ENCODE data around the gene PCK1. TPM values are rescaled to one million over a fixed set of nuclear protein-coding genes. Genes with fewer than 3 reads are reported as not detected.

PCK1 gene
- total and polyA plus RNA-seq, 2 of the 8 experiments (the other 6 are each of a cell fraction or from before 2014, with no cell fraction given), result not detected

DNA sequence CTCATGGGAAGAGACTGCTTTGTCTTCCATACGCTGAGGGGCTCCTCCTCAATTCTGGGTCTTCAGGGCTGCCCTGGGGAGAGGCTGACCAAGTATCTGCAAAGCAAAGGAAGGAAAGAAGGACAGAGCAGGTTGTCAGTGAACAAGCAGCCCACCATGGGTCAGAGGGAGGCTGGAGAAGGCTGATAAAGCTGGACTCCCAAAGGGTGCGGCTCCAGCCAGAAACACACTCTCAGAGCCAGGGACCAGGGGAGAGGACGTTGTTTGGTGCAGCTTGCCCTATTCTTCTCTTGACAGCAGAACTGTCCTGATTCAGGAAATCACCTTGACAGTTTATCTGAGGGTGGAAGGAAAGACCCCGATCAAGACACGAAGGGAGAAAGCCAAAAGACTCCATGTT is 25.6 kb upstream of the PCK1 start:
- no peak overlapping the region for H2BK12ac ChIP-seq (ENCODE audit: low read depth, low read length)
- no peaks in the 10 kb centered on the region for H3K79me2 ChIP-seq (ENCODE audit: control insufficient read depth in 1 of 2, insufficient read depth in 2 of 2, low read length in 2 of 2)
- H2AK5ac ChIP-seq (ENCODE audit: low read depth, low read length), result no peak overlapping the region
- DNase-seq (ENCODE audit: low read depth in 1 of 2, low spot score in 2 of 2), result no peak
- H4K91ac ChIP-seq (replicated peaks; ENCODE audit: insufficient read length, low read length), result no peak overlapping the region
- H3K4me3 ChIP-seq (ENCODE audit: extremely low read depth in 1 of 4, insufficient read depth in 2 of 4, low read depth in 3 of 4, low read length in 4 of 4), result no peak overlapping the region
- H3K4ac ChIP-seq (replicated peaks; ENCODE audit: insufficient read length, low read depth, low read length), result no peak overlapping the region
- no peak for FAIRE-seq
- TF ChIP-seq YY1 (IDR thresholded peaks at IDR 0.05; ENCODE audit: low read depth, low read length) (no peak), KDM1A (IDR thresholded peaks at IDR 0.05; ENCODE audit: borderline replicate concordance, low read length) (no peak), KDM4A (IDR thresholded peaks at IDR 0.05; ENCODE audit: low read depth, low read length, severe bottlenecking) (no peak), SUZ12 (IDR thresholded peaks at IDR 0.05; ENCODE audit: low read length) (no peak), ASH2L (IDR thresholded peaks at IDR 0.05; ENCODE audit: low read length) (no peak), RBBP5 (IDR thresholded peaks at IDR 0.05; ENCODE audit: borderline replicate concordance, low read depth, low read length) (no peak)
- TF ChIP-seq, protein P1, sequence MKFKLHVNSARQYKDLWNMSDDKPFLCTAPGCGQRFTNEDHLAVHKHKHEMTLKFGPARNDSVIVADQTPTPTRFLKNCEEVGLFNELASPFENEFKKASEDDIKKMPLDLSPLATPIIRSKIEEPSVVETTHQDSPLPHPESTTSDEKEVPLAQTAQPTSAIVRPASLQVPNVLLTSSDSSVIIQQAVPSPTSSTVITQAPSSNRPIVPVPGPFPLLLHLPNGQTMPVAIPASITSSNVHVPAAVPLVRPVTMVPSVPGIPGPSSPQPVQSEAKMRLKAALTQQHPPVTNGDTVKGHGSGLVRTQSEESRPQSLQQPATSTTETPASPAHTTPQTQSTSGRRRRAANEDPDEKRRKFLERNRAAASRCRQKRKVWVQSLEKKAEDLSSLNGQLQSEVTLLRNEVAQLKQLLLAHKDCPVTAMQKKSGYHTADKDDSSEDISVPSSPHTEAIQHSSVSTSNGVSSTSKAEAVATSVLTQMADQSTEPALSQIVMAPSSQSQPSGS (IDR thresholded peaks at IDR 0.05; ENCODE audit: low read length), result no peak
- no peak overlapping the region for H2BK20ac ChIP-seq (ENCODE audit: low read length)
- no peak overlapping the region for H3K14ac ChIP-seq (ENCODE audit: insufficient read length)
- H3K9me3 ChIP-seq (ENCODE audit: insufficient read depth in 2 of 2, low read depth in 1 of 2, low read length in 1 of 2), result peaks cover 4 to 10% of the 10 kb centered on the region in 2 experiments; a peak in 1 of 4 replicates
- no peak overlapping the region for H2BK5ac ChIP-seq (ENCODE audit: low read depth, low read length)
- POLR2A ChIA-PET (ENCODE audit: partially characterized antibody), result no interaction called here
- no peak overlapping the region for H3K18ac ChIP-seq (ENCODE audit: extremely low read depth, low read length)
- no peaks in the 10 kb centered on the region for H3K27me3 ChIP-seq (replicated peaks in 1 of 4; ENCODE audit: control insufficient read depth in 3 of 4, extremely low read depth in 1 of 4, insufficient read depth in 3 of 4, low read length in 3 of 4)
- H3K23ac ChIP-seq (ENCODE audit: insufficient read length), result no peak overlapping the region
- H2AFZ ChIP-seq (ENCODE audit: low read length), result no peak overlapping the region
- H3K23me2 ChIP-seq (ENCODE audit: low read depth, low read length), result peaks cover 2% of the 10 kb centered on the region; the same call in 1 of the 2 replicates
- no peak overlapping the region for H3K27ac ChIP-seq (ENCODE audit: low read depth, low read length)
- H4K5ac ChIP-seq (ENCODE audit: insufficient read length, low read depth, low read length), result no peak overlapping the region
- no peaks in the 10 kb centered on the region; a peak in 1 of 8 replicates for H3K36me3 ChIP-seq (ENCODE audit: control insufficient read depth in 2 of 4, insufficient read depth in 4 of 4, low read length in 3 of 4)
- H2BK120ac ChIP-seq (replicated peaks; ENCODE audit: low read depth, low read length), result no peak overlapping the region
- H4K20me1 ChIP-seq (replicated peaks in 1 of 2; ENCODE audit: control insufficient read depth in 1 of 2, insufficient read depth in 2 of 2, low read length in 2 of 2), result no peaks in the 10 kb centered on the region
- H3K56ac ChIP-seq (replicated peaks; ENCODE audit: insufficient read length, low read depth, low read length), result no peak overlapping the region
- no peaks in the 10 kb centered on the region for H3K79me1 ChIP-seq (ENCODE audit: low read depth, low read length)
- no peaks in the 10 kb centered on the region for H3K4me1 ChIP-seq (replicated peaks in 1 of 4; ENCODE audit: control insufficient read depth in 3 of 4, insufficient read depth in 4 of 4, low read length in 3 of 4)
- 89% methylated on average over 5 of the region's 5 CpGs; no CpG with 5 or more reads in 1 of the 2 experiments for WGBS, 2 experiments (ENCODE audit: extremely low coverage in 1 of 2, insufficient coverage in 1 of 2, insufficient read length in 1 of 2, insufficient replicate concordance in 2 of 2, low coverage in 1 of 2, low lambda C conversion rate in 2 of 2, missing lambda C conversion rate in 1 of 2)
- no peak overlapping the region for H4K8ac ChIP-seq (ENCODE audit: extremely low read depth, insufficient read depth, low read length)
- CTCF ChIA-PET (ENCODE audit: partially characterized antibody), result no interaction called here
- H3K9ac ChIP-seq (replicated peaks in 1 of 4; ENCODE audit: extremely low read depth in 1 of 4, low read depth in 3 of 4, low read length in 3 of 4), result no peak overlapping the region
- no peak overlapping the region for H2BK15ac ChIP-seq (ENCODE audit: low read length)
- no peak overlapping the region for H3K4me2 ChIP-seq (ENCODE audit: insufficient read depth in 1 of 2, low read depth in 2 of 2, low read length in 2 of 2)

Measured in H1 (cell line).